Coronary artery (tissue), 2 donors: Measurements from ENCODE around the gene APOBR.
"Not testable (repeated sequence)": the region's sequence is repeated elsewhere in the genome, so short reads cannot be mapped to it uniquely, and the experiment has no call there.

Experiments used
- DNase-seq: peaks from one replicate; pipeline ENCODE4 v3.0.0-alpha.2; 2017; ENCODE audit warnings: low spot score
- H3K27ac ChIP-seq, 2 donors: fragments of 200-600 bp; sonication (generic); one replicate each; pipeline ENCODE4 v1.5.1; 2016 to 2019
- H3K4me3 ChIP-seq: fragments of 200-600 bp; sonication (generic); 2 replicates; pipeline ENCODE4 v1.5.1; 2016; ENCODE audit warnings: mild to moderate bottlenecking, moderate library complexity
- TF ChIP-seq, protein P1 (sequence below): fragments of 200-600 bp; sonication (generic); IDR thresholded peaks from one replicate; pipeline ENCODE4 v1.5.1; 2019; ENCODE audit warnings: antibody characterized with exemption

Gene APOBR, protein sequence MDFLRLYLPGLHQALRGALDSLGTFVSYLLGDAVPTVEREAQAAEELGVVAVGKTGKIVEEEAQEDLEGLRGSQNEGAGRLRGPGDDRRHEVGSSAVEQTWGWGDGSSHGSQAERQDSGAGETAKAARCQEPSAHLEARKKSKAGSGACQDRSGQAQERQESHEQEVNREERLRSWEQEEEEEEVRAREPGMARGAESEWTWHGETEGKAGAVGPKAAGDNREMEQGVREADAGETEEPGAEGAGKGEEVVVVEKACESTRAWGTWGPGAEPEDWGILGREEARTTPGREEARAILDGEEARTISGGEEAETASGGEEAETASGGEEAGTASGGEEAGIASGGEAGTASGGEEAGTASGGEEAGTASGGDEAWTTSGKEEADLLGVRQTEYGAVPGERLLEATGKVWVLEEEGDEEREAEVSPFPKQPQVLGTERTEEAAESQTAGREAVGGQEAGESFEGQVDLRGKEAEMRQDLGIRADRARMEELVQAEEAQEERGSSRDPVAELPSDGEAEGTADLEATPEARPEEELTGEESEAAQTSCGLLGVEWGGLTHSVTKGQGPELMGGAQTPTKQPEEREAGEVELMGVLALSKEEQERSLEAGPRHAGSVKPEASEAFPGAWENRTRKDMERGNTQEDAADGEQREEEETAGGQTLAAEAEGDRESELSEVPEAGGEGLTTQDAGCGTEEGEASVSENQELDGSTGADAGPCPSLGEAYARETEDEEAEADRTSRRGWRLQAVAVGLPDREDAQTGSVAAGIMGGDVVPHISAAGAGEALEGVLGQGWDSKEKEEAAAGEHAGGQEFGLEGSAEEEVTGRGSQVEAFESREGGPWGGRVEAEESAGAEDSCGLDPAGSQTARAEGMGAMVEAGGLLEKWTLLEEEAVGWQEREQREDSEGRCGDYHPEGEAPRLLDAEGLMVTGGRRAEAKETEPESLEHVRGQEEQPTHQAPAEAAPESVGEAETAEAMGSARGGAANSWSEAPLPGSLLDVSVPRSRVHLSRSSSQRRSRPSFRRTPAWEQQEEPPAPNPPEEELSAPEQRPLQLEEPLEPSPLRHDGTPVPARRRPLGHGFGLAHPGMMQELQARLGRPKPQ

DNA sequence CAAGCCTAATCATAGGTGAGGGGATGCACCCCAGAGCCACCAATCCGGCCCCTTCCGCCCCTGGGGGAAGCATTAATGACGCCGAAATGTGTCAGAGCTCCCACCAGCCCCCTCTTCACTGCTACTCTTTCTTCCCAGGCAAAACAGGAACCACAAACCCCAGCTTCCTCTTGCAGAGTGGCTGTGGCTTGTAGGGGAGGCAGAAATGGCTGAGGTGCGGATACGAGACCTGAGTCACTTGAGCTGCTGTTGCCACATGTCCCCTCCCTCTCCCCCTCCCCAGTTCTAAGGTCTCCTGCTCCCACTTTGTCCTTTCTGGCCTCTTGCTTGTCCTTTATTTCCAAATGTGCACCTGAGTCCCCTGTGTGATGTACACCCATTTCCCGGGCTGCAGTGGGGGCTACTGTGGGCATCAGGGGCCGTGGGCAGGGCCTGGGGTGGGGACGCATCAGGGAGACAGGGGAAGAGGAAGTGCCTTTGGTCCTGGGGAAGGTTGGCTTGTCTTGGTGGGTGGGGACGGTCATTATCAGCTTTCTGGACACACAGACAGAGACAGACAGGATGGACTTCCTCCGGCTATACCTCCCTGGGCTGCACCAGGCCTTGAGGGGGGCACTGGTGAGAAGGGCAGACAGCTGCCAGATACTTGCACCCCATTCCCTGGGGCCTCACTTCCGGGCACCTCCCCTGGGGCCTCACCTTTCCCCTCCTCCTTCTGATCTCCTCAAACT, at the start of gene APOBR:
Gene APOBR, plus strand, starts transcription at position 523 of the 731 bp plus-strand sequence. Its CDS starts 39 bp downstream, at position 562.
- peak within 1 kb of the TSS; percentile 51 for H3K4me3 ChIP-seq
- peak within 1 kb of the TSS in 1 of 2 donors; percentile 77 for H3K27ac ChIP-seq
- TF ChIP-seq, protein P1, sequence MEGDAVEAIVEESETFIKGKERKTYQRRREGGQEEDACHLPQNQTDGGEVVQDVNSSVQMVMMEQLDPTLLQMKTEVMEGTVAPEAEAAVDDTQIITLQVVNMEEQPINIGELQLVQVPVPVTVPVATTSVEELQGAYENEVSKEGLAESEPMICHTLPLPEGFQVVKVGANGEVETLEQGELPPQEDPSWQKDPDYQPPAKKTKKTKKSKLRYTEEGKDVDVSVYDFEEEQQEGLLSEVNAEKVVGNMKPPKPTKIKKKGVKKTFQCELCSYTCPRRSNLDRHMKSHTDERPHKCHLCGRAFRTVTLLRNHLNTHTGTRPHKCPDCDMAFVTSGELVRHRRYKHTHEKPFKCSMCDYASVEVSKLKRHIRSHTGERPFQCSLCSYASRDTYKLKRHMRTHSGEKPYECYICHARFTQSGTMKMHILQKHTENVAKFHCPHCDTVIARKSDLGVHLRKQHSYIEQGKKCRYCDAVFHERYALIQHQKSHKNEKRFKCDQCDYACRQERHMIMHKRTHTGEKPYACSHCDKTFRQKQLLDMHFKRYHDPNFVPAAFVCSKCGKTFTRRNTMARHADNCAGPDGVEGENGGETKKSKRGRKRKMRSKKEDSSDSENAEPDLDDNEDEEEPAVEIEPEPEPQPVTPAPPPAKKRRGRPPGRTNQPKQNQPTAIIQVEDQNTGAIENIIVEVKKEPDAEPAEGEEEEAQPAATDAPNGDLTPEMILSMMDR: no peak
- no peak for DNase-seq

DNA sequence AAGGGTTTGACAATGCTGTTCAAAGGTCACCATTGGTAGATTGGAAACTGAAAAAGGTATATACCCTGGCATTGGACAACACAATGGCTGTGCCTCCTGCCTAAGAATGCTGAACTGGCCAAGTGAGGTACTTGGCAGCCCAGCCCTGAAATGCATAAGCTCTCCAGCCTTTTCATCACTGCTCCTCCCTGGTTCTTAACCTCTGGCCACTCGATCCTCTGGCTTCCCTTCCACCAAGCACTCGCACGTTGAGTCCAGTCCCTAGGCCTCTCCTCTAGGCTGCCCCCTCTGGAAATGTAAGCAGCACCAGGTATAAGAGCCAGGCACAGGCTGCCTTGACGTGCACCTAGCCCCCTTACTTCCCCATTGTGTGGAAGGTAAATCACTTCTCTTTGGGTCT, 48.1 kb upstream of the APOBR start:
- not testable (repeated sequence) for H3K27ac ChIP-seq, DNase-seq, H3K4me3 ChIP-seq

DNA sequence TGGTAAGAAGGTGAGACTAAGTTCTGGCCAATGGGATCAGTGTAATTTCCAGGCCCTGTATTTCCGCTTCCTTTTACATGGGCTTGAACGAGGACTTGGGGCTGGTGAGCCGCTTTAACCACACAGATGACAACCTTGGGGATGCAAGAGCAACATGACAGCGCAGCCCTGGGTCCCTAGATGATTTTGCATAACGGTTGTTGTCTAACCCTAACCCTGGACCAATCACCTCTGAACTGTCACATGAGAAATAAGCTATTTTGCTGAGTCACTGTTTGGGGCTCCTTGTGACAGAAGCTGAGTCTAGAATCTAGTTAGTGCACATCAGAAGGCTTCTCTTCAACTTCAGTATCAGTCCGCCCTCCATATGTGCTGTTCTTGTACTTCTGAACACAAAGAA, 47.4 kb upstream of the APOBR start:
- not testable (repeated sequence) for H3K27ac ChIP-seq, H3K4me3 ChIP-seq, DNase-seq

DNA sequence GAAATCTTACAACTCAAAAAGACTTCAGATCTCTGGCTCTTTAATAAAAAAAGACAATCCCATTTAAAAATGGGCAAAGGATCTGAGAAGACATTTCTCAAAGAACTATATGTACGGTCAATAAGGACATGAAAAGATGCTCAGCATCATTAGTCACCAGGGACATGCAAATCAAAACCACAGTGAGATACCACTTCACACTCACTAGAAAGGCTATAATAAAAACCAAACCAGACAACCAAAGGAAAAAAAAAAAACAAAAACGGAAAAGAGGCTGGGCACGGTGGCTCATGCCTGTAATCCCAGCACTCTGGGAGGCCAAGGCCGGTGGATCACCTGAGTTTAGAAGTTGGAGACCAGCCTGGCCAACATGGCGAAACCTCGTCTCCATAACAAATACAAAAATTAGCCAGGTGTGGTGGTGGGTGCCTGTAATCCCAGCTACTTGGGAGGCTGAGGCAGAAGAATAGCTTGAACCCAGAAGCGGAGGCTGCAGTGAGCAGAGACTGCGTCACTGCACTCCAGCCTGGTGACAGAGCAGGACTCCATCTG, 20.7 kb upstream of the APOBR start:
- Histone ChIP-seq H3K27ac (no peak overlapping the region), H3K4me3 (no peak overlapping the region)
- no peak for DNase-seq
- TF ChIP-seq, protein P1: no peak

DNA sequence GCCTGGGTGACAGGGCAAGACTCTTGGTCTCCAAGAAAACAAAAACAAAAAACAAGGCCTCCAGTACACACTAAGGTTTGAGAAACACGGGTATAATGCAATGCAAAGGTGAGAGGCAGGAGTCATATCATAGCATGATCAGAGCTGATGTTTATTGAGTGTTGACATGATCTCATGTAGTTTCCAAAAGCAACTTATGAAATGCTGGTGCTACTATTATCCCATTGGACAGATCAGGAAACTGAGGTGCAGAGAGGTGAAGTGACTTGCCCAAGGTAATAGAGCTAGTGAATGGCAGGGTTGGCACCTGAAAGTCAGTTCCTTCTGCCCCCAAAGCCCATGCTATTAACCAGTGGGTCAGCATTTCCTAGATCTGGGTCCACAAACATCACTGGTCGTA, 19.2 kb upstream of the APOBR start:
- no peak overlapping the region for H3K27ac ChIP-seq
- no peak for DNase-seq
- TF ChIP-seq, protein P1: no peak

DNA sequence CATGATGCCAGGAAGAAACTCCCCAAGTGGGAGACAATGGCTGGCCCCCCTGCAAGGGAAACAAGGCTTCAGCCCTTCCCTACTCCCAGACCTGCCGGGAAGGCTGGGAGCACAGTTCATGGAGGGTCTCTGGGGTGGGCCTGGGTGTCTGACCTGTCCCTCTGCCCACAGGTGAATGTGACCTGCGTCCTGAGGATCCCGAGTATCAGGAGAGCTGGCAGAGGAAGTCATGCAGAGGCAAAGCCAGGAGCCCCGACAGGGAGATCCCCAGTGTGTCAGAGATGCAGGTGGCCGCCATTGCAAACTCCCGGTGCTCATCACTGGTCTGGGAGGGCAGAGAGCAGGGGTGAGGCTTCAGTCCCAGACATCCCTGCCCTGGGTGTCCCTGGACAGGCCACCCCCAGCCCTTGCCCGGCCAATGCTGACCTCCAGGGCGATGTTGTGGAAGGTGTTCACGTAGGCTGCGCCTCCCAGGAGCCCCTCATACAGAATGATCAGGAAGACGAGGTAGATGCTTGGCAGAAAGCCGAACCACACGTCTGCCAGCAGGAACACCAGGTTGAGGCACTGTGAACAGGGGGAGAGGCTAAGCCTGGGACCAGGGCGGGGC, 17.0 kb upstream of the APOBR start:
- no peak for DNase-seq

More for the DNA sequence above, 19.2 kb upstream of the APOBR start:
- no peak overlapping the region for H3K4me3 ChIP-seq

More for the DNA sequence above, 17.0 kb upstream of the APOBR start:
- H3K27ac ChIP-seq: no peak overlapping the region
- H3K4me3 ChIP-seq: no peak overlapping the region
- TF ChIP-seq, protein P1: no peak
